ENCODE data around the gene TMEM244.

The TMEM244 gene

GRCh38 chr6:129860908-129861665 is at the start of gene TMEM244:
TMEM244 (minus strand) TSS chr6:129861315; CDS start chr6:129861188, 127 bp downstream.
- ChIA-PET POLR2A (no interaction called here), CTCF (interaction anchor here (1.3 to 1.7 kb wide), 3 partner anchors 9 to 86 kb away, joined by 4 to 5 read pairs (median 4); no protein-coding TSS in a partner anchor)
- no peak for TF ChIP-seq CTCF (IDR thresholded peaks at IDR 0.05; ENCODE audit: insufficient read depth, low read length, missing control alignments)
- peak within 1 kb of the TSS; percentile 10 for H3K4me3 ChIP-seq (ENCODE audit: low read depth, low read length)
- no peak for DNase-seq (ENCODE audit: low read depth, low spot score)

- ChIA-PET POLR2A (no interaction called here), CTCF (no interaction called here)
- TF ChIP-seq CTCF (IDR thresholded peaks at IDR 0.05; ENCODE audit: insufficient read depth, low read length, missing control alignments) = no peak
- H3K4me3 ChIP-seq (ENCODE audit: low read depth, low read length) = no peak overlapping the region
- DNase-seq (ENCODE audit: low read depth, low spot score) = no peak
Observed at GRCh38 chr6:129908858-129909257, 47.7 kb upstream of the TMEM244 start.

GRCh38 chr6:129908356-129908755 is 47.2 kb upstream of the TMEM244 start:
- TF ChIP-seq CTCF (IDR thresholded peaks at IDR 0.05; ENCODE audit: insufficient read depth, low read length, missing control alignments) = no peak
- CTCF ChIA-PET = interaction anchor here (2.4 kb wide), 1 partner anchor 14 kb away, joined by 6 read pairs; no protein-coding TSS in a partner anchor
- POLR2A ChIA-PET = no interaction called here
- no peak for DNase-seq (ENCODE audit: low read depth, low spot score)
- no peak overlapping the region for H3K4me3 ChIP-seq (ENCODE audit: low read depth, low read length)

- no peak for DNase-seq (ENCODE audit: low read depth, low spot score)
- no peak overlapping the region for H3K4me3 ChIP-seq (ENCODE audit: low read depth, low read length)
- ChIA-PET CTCF (interaction anchor here (2.4 kb wide), 1 partner anchor 12 kb away, joined by 6 read pairs; no protein-coding TSS in a partner anchor), POLR2A (no interaction called here)
- no peak for TF ChIP-seq CTCF (IDR thresholded peaks at IDR 0.05; ENCODE audit: insufficient read depth, low read length, missing control alignments)
Observed at GRCh38 chr6:129906515-129907077, 45.5 kb upstream of the TMEM244 start.

GRCh38 chr6:129903082-129903481 is 42.0 kb upstream of the TMEM244 start:
- CTCF ChIA-PET = interaction anchor here (1.9 to 2.0 kb wide), 2 partner anchors 9 to 305 kb away, joined by 5 to 7 read pairs; no protein-coding TSS in a partner anchor
- POLR2A ChIA-PET = no interaction called here
- H3K4me3 ChIP-seq (ENCODE audit: low read depth, low read length) = no peak overlapping the region
- no peak for TF ChIP-seq CTCF (IDR thresholded peaks at IDR 0.05; ENCODE audit: insufficient read depth, low read length, missing control alignments)
- DNase-seq (ENCODE audit: low read depth, low spot score) = no peak

- ChIA-PET POLR2A (no interaction called here), CTCF (interaction anchor here (1.9 to 2.0 kb wide), 2 partner anchors 9 to 304 kb away, joined by 5 to 7 read pairs; no protein-coding TSS in a partner anchor)
- DNase-seq (ENCODE audit: low read depth, low spot score) = no peak
- TF ChIP-seq CTCF (IDR thresholded peaks at IDR 0.05; ENCODE audit: insufficient read depth, low read length, missing control alignments) = no peak
- H3K4me3 ChIP-seq (ENCODE audit: low read depth, low read length) = no peak overlapping the region
Observed at GRCh38 chr6:129902681-129903080, 41.6 kb upstream of the TMEM244 start.
